Tibial nerve (tissue), 4 donors: ENCODE data around the gene EIF4E. TPM values are rescaled to one million over a fixed set of nuclear protein-coding genes. Genes with fewer than 3 reads are reported as not detected.

Source experiments
- DNase-seq, 2 donors: peaks; one replicate each; pipeline ENCODE4 v3.0.0-alpha.2; 2019; ENCODE audit warnings: low spot score in 2 of 2
- H3K27ac ChIP-seq, 4 donors: fragments of 200-600 bp; sonication (generic) in 3 of 4; one replicate each; pipeline ENCODE4 v1.5.1; 2017 to 2019; ENCODE audit warnings: mild to moderate bottlenecking in 1 of 4
- H3K27me3 ChIP-seq, 2 donors: fragments of 200-600 bp; sonication (generic) in 1 of 2; one replicate each; pipeline versions ENCODE4 v1.5.1 to v1.6.0; 2017 to 2019
- H3K36me3 ChIP-seq, 3 donors: fragments of 200-600 bp; sonication (generic); one replicate each; pipeline ENCODE4 v1.5.1; 2018 to 2019
- H3K4me1 ChIP-seq, 4 donors: fragments of 200-600 bp; sonication (generic) in 3 of 4; one replicate each; pipeline ENCODE4 v1.5.1; 2017 to 2019
- H3K4me3 ChIP-seq, 4 donors: fragments of 200-600 bp; sonication (generic) in 3 of 4; one replicate each; pipeline ENCODE4 v1.5.1; 2017 to 2019; ENCODE audit warnings: mild to moderate bottlenecking in 1 of 4, moderate library complexity in 1 of 4
- H3K9me3 ChIP-seq, 4 donors: fragments of 200-600 bp; sonication (generic) in 3 of 4; one replicate each; pipeline ENCODE4 v1.5.1; 2017 to 2019
- CTCF ChIP-seq, 5 experiments: fragments of 200-600 bp in 3 of 5; fragments of 450-650 bp in 2 of 5; sonication (generic) in 3 of 5; IDR thresholded peaks; one replicate each; pipeline ENCODE4 v1.5.1; 2016 to 2019; ENCODE audit warnings: antibody characterized with exemption in 5 of 5, mild to moderate bottlenecking in 3 of 5, moderate library complexity in 2 of 5
- EP300 ChIP-seq, 2 donors: sonication (generic); formaldehyde crosslinking; IDR thresholded peaks; one replicate each; pipeline ENCODE4 v1.6.1; 2017; ENCODE audit warnings: antibody characterized with exemption in 2 of 2, mild to moderate bottlenecking in 1 of 2
- POLR2A ChIP-seq, 2 donors: fragments of 450-650 bp; IDR thresholded peaks; one replicate each; pipeline ENCODE4 v1.6.1; 2017; ENCODE audit warnings: antibody characterized with exemption in 2 of 2, mild to moderate bottlenecking in 2 of 2, moderate library complexity in 2 of 2
- WGBS, 2 donors: methylation state at CpG; one replicate each; pipeline ENCODE4 v1.1.5; 2018; 5-methylcytosine and 5-hydroxymethylcytosine counted together
- total RNA-seq, 4 donors: library from RNA; depleted of rRNA; stranded (reverse); fragments of >200 nt; gene quantifications; one replicate each; pipeline ENCODE4 v1.1.0, GENCODE V29; 2016

EIF4E gene
- 10 to 100 TPM; 49.6 to 73.0 (median 63.6) TPM for total RNA-seq

DNA sequence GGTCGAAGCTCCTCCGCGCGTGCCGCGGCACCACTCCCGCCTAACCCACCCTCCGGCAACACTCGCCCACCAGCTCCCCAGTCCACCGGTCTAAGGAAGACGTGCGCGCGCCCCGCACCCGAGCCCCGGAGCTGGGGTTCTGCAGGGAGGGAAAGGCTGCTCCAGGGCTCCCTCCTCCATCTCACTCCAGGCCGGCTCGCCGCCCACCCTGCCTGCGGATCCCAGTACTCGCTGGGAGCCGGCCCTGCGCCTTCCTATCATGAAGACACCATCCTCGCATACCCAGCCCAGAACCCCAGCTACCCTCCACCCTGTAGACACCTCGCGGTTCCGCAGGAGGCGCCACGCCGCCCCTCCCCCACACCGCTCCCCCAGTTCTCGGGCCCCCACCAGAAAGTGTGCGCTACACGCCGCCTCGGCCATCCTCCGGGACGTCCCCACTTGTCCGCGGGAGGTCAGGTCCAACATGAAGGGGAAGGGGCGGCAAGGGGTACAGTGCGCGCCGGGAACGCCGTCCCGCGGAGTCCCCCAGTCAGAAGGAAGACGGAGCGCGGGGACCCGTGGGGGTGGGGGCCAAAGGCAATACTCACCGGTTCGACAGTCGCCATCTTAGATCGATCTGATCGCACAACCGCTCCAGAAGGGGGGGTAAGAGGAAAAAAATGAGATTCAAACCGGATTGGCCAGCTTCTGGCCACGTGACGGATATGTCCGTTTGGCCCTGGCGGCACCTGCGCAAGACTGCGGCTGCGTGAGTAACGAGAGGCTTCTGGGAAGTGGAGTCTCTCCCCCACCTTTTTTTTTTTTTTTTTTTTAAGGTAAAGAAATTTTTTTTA lies at the start of gene EIF4E:
EIF4E (minus strand) TSS at position 629 of the 836 bp plus-strand sequence; CDS start at position 608, 21 bp downstream.
- Histone ChIP-seq H3K27ac (peak within 1 kb of the TSS; percentile 92 to 98 (median 93)), H3K9me3 (no peaks in the 10 kb centered on the region), H3K27me3 (no peaks in the 10 kb centered on the region), H3K4me1 (peaks cover 0 to 34% (median 3%) of the 10 kb centered on the region in 4 donors), H3K36me3 (peaks cover 0 to 6% (median 0%) of the 10 kb centered on the region in 3 donors), H3K4me3 (peak within 1 kb of the TSS; percentile 86 to 98 (median 94))
- TF ChIP-seq POLR2A (IDR thresholded peaks at IDR 0.05) (peak in 1 of 2 donors; percentile 64), EP300 (IDR thresholded peaks at IDR 0.05) (peak; percentile 59 to 85), CTCF (IDR thresholded peaks at IDR 0.05) (peak in 4 of 5 experiments; percentile 4 to 32 (median 18))
- WGBS, 2 donors = 1% methylated on average over 52 to 58 of the region's 68 CpGs
- peak; percentile 94 to 95 for DNase-seq

DNA sequence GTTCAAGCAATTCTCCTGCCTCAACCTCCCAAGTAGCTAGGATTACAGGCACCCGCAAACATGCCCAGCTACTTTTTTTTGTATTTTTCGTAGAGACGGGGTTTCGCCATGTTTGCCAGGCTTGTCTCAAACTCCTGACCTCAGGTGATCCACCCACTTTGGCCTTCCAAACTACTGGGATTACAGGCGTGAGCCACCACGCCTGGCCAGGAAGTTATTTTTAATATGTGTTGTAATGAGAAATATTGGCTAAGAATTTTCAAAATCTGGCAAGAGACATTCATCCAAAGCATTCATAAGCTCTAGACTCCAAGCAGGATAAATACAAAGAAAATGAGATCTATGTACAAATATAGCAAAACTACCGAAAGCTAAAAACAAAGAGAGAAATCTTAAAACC lies 48.6 kb upstream of the EIF4E start:
- Histone ChIP-seq H3K4me1 (no peaks in the 10 kb centered on the region), H3K9me3 (no peaks in the 10 kb centered on the region), H3K27me3 (no peaks in the 10 kb centered on the region), H3K4me3 (no peak overlapping the region), H3K27ac (no peak overlapping the region), H3K36me3 (no peaks in the 10 kb centered on the region)
- TF ChIP-seq CTCF (IDR thresholded peaks at IDR 0.05) (no peak), POLR2A (IDR thresholded peaks at IDR 0.05) (no peak), EP300 (IDR thresholded peaks at IDR 0.05) (no peak)
- DNase-seq = no peak
- 88 to 91% methylated on average over 7 of the region's 7 CpGs for WGBS, 2 donors

- Histone ChIP-seq H3K27me3 (no peaks in the 10 kb centered on the region), H3K4me3 (no peak overlapping the region), H3K4me1 (no peaks in the 10 kb centered on the region), H3K9me3 (no peaks in the 10 kb centered on the region), H3K27ac (no peak overlapping the region), H3K36me3 (no peaks in the 10 kb centered on the region)
- no peak for DNase-seq
- no peak for TF ChIP-seq CTCF (IDR thresholded peaks at IDR 0.05)
- no peak for TF ChIP-seq EP300 (IDR thresholded peaks at IDR 0.05)
- TF ChIP-seq POLR2A (IDR thresholded peaks at IDR 0.05) = no peak
- WGBS, 2 donors = 50 to 52% methylated on average over 4 of the region's 4 CpGs
These were observed 47.8 kb upstream of the EIF4E start for GRCh38 chr4:98976716-98977115.

GRCh38 chr4:98969878-98970785 lies 41.2 kb upstream of the EIF4E start:
- TF ChIP-seq POLR2A (IDR thresholded peaks at IDR 0.05) (no peak), EP300 (IDR thresholded peaks at IDR 0.05) (no peak), CTCF (IDR thresholded peaks at IDR 0.05) (no peak)
- no peak overlapping the region for H3K27ac ChIP-seq
- DNase-seq = no peak
- H3K27me3 ChIP-seq = no peaks in the 10 kb centered on the region
- no peak overlapping the region for H3K4me3 ChIP-seq
- no peaks in the 10 kb centered on the region for H3K36me3 ChIP-seq
- no peaks in the 10 kb centered on the region for H3K4me1 ChIP-seq
- H3K9me3 ChIP-seq = no peaks in the 10 kb centered on the region
- 37 to 47% methylated on average over 1 of the region's 1 CpG for WGBS, 2 donors
